ENCODE results near the gene RAPGEF3.
A peak's percentile ranks its signal among the peaks of the same experiment; 100 is the strongest.

RAPGEF3 gene

DNA sequence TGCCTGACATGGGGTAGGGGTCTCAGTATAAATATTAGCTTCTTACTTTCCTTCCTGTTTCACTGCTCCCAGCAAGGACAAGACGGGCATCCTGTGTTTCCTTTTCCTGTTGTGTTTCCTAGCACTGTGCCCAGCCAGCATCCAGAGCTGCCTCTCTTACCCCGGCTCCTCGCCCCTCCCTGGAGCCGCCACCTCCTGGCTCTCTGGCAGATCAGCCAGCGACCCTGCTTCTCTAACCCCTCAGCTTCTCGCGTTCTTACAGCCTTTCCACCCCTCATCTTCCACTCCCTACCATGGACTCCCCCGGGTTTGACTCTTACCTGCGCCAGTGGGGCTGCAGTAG, 43.2 kb upstream of the RAPGEF3 start:
- Histone ChIP-seq H3K27ac (peak overlapping the region; percentile 62 to 80 (median 74); a peak in 20 of 22 replicates), H3K36me3 (peaks cover 24 to 89% (median 66%) of the 10 kb centered on the region in 11 experiments), H3K4me1 (peaks cover 79 to 86% (median 82%) of the 10 kb centered on the region in 10 experiments), H3K27me3 (no peaks in the 10 kb centered on the region), H3K4me3 (peak overlapping the region in 2 of 10 experiments; percentile 18 to 41; a peak in 4 of 20 replicates), H4K20me1 (peaks cover 12 to 100% (median 96%) of the 10 kb centered on the region in 11 experiments; a peak in 20 of 22 replicates), H3K9me3 (replicated peaks in 1 of 11) (no peaks in the 10 kb centered on the region), H3K9ac (peak overlapping the region; percentile 56 to 76 (median 72); a peak in 20 of 22 replicates), H3K4me2 (peak overlapping the region; percentile 90 to 100 (median 99))
- no peak for TF ChIP-seq Cebpa-rat (IDR thresholded peaks at IDR 0.05)

DNA sequence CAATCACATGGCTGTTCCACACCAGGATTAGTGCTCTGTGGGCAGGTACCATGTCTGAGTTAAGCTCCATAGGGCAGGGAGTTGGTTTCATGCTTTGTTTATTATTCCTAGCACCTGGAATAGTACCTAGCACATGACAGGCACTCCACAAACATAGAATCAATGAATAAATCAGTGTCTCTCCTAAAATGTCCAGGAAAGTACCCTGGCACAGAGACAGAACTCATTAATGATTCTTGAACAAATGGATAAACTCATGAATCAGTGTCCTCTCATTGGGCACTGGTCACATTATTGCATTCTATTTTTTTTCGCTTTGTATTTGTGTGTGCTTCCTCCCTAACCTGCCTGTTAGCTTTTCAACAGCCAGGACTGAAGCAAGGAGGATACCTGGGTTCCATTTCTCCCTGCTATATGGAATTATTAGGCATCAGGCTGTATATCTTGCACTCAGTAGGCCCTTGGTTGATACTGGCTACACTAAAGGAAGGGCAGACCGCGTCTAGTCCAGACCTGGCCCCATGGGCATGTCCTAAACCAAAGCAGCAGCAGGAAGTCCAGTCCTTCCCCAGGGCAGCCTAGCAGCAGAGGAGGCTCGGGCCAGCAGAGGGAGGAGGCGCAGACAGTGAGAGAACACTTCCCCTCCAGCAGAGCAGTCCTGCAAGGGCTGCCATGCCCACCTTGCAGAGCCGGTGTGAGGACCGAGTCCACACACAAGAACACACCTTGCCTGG, 42.7 kb upstream of the RAPGEF3 start:
- Histone ChIP-seq H3K27ac (peak overlapping the region in 7 of 11 experiments; percentile 62 to 80 (median 74); a peak in 11 of 22 replicates), H3K4me2 (peak overlapping the region; percentile 90 to 100 (median 99)), H3K36me3 (peaks cover 30 to 92% (median 66%) of the 10 kb centered on the region in 11 experiments), H3K4me3 (peak overlapping the region in 1 of 10 experiments; percentile 41; a peak in 1 of 20 replicates), H4K20me1 (peaks cover 12 to 100% (median 91%) of the 10 kb centered on the region in 11 experiments; a peak in 20 of 22 replicates), H3K4me1 (peaks cover 73 to 80% (median 77%) of the 10 kb centered on the region in 10 experiments), H3K27me3 (no peaks in the 10 kb centered on the region), H3K9me3 (replicated peaks in 1 of 11) (no peaks in the 10 kb centered on the region), H3K9ac (peak overlapping the region in 7 of 11 experiments; percentile 12 to 74 (median 72); a peak in 10 of 22 replicates)
- TF ChIP-seq Cebpa-rat (IDR thresholded peaks at IDR 0.05), result no peak

DNA sequence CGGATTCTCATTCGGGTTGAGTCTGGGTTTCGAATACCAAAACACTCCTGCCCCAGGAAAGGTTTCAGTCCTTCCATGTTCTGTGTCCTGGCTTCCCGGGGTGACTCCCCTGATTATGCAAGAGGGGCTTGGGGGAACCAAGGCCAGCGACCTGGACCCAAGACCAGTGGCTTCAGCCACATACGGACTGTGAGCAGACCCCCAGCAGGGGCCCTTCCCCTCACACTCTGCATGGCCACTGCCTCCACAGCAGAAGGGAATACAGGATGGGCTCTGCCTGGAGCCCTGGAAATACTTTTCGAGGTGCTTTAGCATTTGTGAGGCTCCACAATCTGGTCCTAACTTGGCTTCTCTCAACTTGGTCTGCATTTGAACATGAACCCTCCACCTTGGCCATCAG, 41.9 kb upstream of the RAPGEF3 start:
- Histone ChIP-seq H4K20me1 (peaks cover 12 to 100% (median 85%) of the 10 kb centered on the region in 11 experiments; a peak in 20 of 22 replicates), H3K4me3 (no peak overlapping the region), H3K27me3 (no peaks in the 10 kb centered on the region), H3K9ac (peak overlapping the region in 5 of 11 experiments; percentile 16 to 52 (median 28); a peak in 5 of 22 replicates), H3K9me3 (replicated peaks in 1 of 11) (no peaks in the 10 kb centered on the region), H3K36me3 (peaks cover 37 to 93% (median 71%) of the 10 kb centered on the region in 11 experiments), H3K4me2 (peak overlapping the region; percentile 90 to 100 (median 99)), H3K27ac (peak overlapping the region in 3 of 11 experiments; percentile 1 to 80 (median 5); a peak in 3 of 22 replicates), H3K4me1 (peaks cover 66 to 73% (median 70%) of the 10 kb centered on the region in 10 experiments)
- TF ChIP-seq Cebpa-rat (IDR thresholded peaks at IDR 0.05), result no peak

DNA sequence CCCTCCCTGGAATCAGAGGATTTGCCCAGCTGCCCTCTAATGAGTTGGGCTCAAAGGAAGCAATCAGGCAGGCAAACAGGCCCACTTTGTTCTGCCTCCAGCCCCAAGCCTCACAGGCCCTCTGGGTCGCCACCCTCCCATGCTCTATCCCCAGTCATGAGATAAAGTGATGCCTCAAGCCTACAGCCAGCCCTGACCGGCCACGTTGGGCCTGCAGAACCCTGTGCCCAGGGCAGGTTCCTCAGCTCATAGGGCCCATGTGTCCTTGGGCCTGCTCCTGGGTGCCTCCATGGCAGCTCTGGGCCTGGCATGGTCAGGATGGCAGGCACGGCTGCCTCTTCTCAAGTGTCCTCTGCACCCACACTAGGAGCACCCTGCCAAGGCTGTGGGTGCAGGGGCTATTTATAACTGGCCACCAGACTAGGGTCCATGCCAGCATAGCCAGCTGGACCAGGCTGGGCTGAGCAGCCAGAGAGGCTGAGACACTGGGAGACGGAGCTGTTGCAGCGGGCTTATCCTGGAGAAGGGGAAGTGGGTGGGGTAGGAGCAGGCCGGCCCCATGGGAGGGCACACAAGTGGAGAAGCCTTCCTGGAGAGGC, 40.8 kb upstream of the RAPGEF3 start:
- H3K27me3 ChIP-seq, result no peaks in the 10 kb centered on the region
- peaks cover 54 to 62% (median 58%) of the 10 kb centered on the region in 10 experiments for H3K4me1 ChIP-seq
- TF ChIP-seq Cebpa-rat (IDR thresholded peaks at IDR 0.05), result no peak
- H3K27ac ChIP-seq, result peak overlapping the region in 3 of 11 experiments; percentile 5 to 80 (median 33); a peak in 4 of 22 replicates
- no peaks in the 10 kb centered on the region for H3K9me3 ChIP-seq (replicated peaks in 1 of 11)
- peak overlapping the region; percentile 90 to 100 (median 99) for H3K4me2 ChIP-seq
- H3K9ac ChIP-seq, result peak overlapping the region in 9 of 11 experiments; percentile 8 to 52 (median 24); a peak in 10 of 22 replicates
- peaks cover 12 to 100% (median 78%) of the 10 kb centered on the region in 11 experiments; a peak in 20 of 22 replicates for H4K20me1 ChIP-seq
- H3K36me3 ChIP-seq, result peaks cover 48 to 93% (median 72%) of the 10 kb centered on the region in 11 experiments
- H3K4me3 ChIP-seq, result no peak overlapping the region

DNA sequence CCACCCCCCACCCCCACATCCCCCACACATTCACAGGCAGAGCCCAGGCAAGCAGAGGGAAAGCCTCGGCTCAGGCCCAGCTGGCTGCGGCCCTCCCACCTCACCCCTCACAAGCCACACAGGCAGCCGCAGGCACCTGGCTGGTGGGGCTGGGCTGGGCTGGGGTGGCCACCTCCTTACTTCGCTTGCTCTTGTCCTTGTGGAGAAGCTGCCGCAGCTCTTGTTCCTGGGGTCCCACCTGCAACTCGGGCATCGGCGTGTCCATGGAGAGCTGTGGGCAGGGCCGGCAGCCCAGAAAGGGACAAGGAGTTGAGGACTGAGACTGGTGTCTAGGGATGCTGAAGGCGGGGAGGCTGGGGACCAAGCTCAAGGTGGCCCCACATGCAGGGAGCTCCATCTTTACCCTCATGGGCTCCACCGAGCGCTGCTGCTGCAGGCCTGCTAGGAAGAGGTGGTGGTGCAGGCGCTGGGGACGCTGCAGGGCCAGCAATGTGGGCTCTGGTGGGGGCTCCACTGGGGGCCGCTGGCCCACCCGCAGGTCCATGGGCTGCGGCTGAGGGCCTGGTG, 39.8 kb upstream of the RAPGEF3 start:
- Histone ChIP-seq H3K27ac (no peak overlapping the region), H4K20me1 (peaks cover 12 to 100% (median 70%) of the 10 kb centered on the region in 11 experiments; a peak in 20 of 22 replicates), H3K9ac (peak overlapping the region in 2 of 11 experiments; percentile 27 to 50; a peak in 1 of 22 replicates), H3K4me2 (no peak overlapping the region), H3K36me3 (peaks cover 57 to 93% (median 74%) of the 10 kb centered on the region in 11 experiments), H3K4me1 (peaks cover 45 to 52% (median 48%) of the 10 kb centered on the region in 10 experiments), H3K4me3 (no peak overlapping the region), H3K9me3 (replicated peaks in 1 of 11) (no peaks in the 10 kb centered on the region), H3K27me3 (no peaks in the 10 kb centered on the region)
- no peak for TF ChIP-seq Cebpa-rat (IDR thresholded peaks at IDR 0.05)

DNA sequence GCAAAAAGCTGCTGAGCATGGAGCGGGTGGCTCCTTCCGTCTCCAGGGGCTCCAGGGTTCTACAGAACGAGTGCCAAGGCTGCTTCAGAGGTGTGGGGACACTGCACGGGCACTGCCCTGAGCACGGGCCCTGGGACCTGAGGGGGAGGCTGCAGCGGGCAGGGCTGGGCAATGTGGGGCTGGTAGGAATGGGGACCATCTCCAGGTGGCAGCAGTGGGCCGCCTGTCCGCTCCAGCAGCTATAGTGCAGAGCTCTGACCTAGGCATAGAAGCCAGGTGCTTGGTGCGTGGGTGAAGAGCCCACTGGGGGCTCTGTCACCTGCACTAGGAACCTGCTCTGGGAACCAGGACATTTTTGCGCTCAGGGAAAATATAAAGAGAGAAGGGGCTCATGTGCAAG, 38.8 kb upstream of the RAPGEF3 start:
- H3K27me3 ChIP-seq, result no peaks in the 10 kb centered on the region
- H3K27ac ChIP-seq, result no peak overlapping the region
- peaks cover 34 to 42% (median 38%) of the 10 kb centered on the region in 10 experiments for H3K4me1 ChIP-seq
- TF ChIP-seq Cebpa-rat (IDR thresholded peaks at IDR 0.05), result no peak
- peaks cover 68 to 95% (median 82%) of the 10 kb centered on the region in 11 experiments for H3K36me3 ChIP-seq
- H3K9me3 ChIP-seq (replicated peaks in 1 of 11), result no peaks in the 10 kb centered on the region
- H4K20me1 ChIP-seq, result peaks cover 12 to 100% (median 59%) of the 10 kb centered on the region in 11 experiments; a peak in 20 of 22 replicates
- H3K9ac ChIP-seq, result no peak overlapping the region
- H3K4me3 ChIP-seq, result no peak overlapping the region
- no peak overlapping the region for H3K4me2 ChIP-seq

DNA sequence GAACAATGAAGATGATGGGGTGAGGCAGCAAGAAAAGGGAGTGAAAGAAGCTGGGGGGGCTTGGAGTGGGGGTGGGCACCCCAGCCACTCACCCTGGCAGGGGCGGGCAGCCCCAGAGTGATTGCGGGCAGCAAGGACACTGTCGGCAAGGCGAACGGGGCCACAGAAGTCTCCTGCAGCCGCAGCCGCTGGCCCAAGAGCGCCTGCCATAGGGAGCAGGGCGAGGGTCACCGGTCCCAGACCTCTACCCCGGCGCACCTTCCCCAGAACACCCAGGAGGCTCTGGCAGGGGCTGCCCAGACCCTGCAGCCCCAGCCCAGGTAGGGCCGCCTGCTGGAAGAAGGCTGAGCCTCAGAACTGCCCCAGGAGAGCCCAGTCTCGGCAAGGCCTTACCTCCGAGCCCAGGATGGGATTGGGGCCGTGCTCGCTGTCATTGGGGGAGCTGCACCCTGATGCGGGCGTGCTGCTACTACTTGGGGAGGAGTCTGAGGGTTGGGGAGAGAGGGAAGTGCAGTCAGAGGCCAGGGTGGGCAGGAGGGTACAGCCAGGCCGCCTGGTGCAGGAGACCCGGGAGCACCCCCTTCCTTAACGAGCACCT, 37.2 kb upstream of the RAPGEF3 start:
- TF ChIP-seq Cebpa-rat (IDR thresholded peaks at IDR 0.05), result no peak
- no peaks in the 10 kb centered on the region for H3K27me3 ChIP-seq
- peaks cover 78 to 98% (median 91%) of the 10 kb centered on the region in 11 experiments for H3K36me3 ChIP-seq

DNA sequence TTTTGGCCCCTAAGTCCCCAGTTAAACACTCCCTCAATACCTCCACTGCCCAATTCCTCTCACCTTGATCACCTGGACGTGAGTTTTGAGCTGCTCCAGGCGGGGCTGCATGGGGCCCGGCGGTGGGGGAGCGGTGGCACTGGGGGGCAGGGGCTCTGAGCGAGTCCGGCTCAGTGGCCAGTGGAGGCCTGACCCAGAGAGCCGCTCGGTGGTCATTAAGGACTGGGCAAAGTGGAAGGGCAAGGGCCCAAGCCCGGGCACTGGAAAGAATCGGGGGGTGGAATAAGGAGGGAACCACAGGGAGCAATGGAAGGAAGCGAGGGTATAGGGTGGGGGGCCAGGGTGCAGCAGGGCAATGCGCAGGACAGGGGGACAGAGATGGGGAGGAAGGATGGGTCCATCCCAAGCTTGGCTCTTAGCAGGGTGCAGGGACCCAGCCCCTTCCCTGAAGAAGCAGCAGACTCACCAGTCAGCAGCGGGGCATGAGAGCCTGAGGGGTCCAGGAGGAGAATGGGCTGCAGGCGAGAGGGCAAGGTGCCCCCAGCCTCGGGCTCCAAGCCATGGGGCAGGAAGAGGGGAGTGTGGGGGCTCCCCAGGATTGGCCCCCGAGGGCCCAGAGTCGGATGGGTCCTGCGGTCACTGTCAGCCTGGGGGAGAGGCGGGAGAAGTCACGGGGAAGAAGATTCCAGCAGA, 36.6 kb upstream of the RAPGEF3 start:
- Histone ChIP-seq H4K20me1 (peaks cover 12 to 100% (median 43%) of the 10 kb centered on the region in 11 experiments; a peak in 20 of 22 replicates), H3K9ac (no peak overlapping the region), H3K36me3 (peaks cover 84 to 98% (median 92%) of the 10 kb centered on the region in 11 experiments), H3K27me3 (no peaks in the 10 kb centered on the region), H3K27ac (no peak overlapping the region), H3K4me1 (peaks cover 13 to 20% (median 16%) of the 10 kb centered on the region in 10 experiments), H3K9me3 (replicated peaks in 1 of 11) (no peaks in the 10 kb centered on the region), H3K4me3 (no peak overlapping the region), H3K4me2 (no peak overlapping the region)
- TF ChIP-seq Cebpa-rat (IDR thresholded peaks at IDR 0.05), result no peak

More for the DNA sequence above, 37.2 kb upstream of the RAPGEF3 start:
- Histone ChIP-seq H3K4me2 (no peak overlapping the region), H3K9me3 (replicated peaks in 1 of 11) (no peaks in the 10 kb centered on the region), H3K4me1 (peaks cover 19 to 26% (median 23%) of the 10 kb centered on the region in 10 experiments), H3K4me3 (no peak overlapping the region), H3K27ac (no peak overlapping the region), H4K20me1 (peaks cover 12 to 100% (median 47%) of the 10 kb centered on the region in 11 experiments; a peak in 20 of 22 replicates), H3K9ac (no peak overlapping the region)
